Karpas-422 (cell line): ENCODE measurements around the gene USF3. TPM values are rescaled to one million over a fixed set of nuclear protein-coding genes. Genes with fewer than 3 reads are reported as not detected.

ENCODE experiments used
- DNase-seq: peaks from one replicate; pipeline ENCODE4 v3.0.0-alpha.2; 2015
- H2AFZ ChIP-seq: fragments of 200-600 bp; sonication (generic); 2 replicates; pipeline ENCODE4 v1.6.1; 2014; ENCODE audit warnings: antibody characterized with exemption, low read length, mixed read lengths
- H3K27ac ChIP-seq: fragments of 200-600 bp; sonication (generic); 2 replicates; pipeline ENCODE4 v1.5.1; 2014; ENCODE audit warnings: mild to moderate bottlenecking, low read length, moderate library complexity
- H3K27me3 ChIP-seq: fragments of 200-600 bp; sonication (generic); 2 replicates; pipeline ENCODE4 v1.6.1; 2014; ENCODE audit warnings: low read length, mixed read lengths
- H3K36me3 ChIP-seq: fragments of 200-600 bp; sonication (generic); 2 replicates; pipeline ENCODE4 v1.6.1; 2014; ENCODE audit warnings: low read length, mixed read lengths; ENCODE audit not compliant: insufficient read depth
- H3K4me1 ChIP-seq: fragments of 200-600 bp; sonication (generic); 2 replicates; pipeline ENCODE4 v1.6.1; 2014; ENCODE audit warnings: mild to moderate bottlenecking, low read length, mixed read lengths
- H3K4me2 ChIP-seq: fragments of 200-600 bp; sonication (generic); 2 replicates; pipeline ENCODE4 v1.6.1; 2014; ENCODE audit warnings: low read length, low read depth, mild to moderate bottlenecking; ENCODE audit not compliant: poor library complexity, severe bottlenecking
- H3K4me3 ChIP-seq: fragments of 200-600 bp; sonication (generic); 2 replicates; pipeline ENCODE4 v1.5.1; 2014; ENCODE audit warnings: mild to moderate bottlenecking, antibody characterized with exemption, low read length, mixed read lengths
- H3K79me2 ChIP-seq: fragments of 200-600 bp; sonication (generic); 2 replicates; pipeline ENCODE4 v1.6.1; 2014; ENCODE audit warnings: mild to moderate bottlenecking, low read length, mixed read lengths
- H3K9ac ChIP-seq: fragments of 200-600 bp; sonication (generic); 2 replicates; pipeline ENCODE4 v1.6.0; 2014; ENCODE audit warnings: low read length
- H3K9me2 ChIP-seq: fragments of 200-600 bp; sonication (generic), shearing (Covaris generic); replicated peaks from 2 replicates; pipeline ENCODE4 v1.6.0; 2014; ENCODE audit warnings: mild to moderate bottlenecking, low read length, moderate library complexity; ENCODE audit not compliant: insufficient read depth
- H3K9me3 ChIP-seq: fragments of 300-700, 200-600 bp; sonication (generic); 2 replicates; pipeline ENCODE4 v1.6.1; 2014; ENCODE audit warnings: low read length, mixed read lengths
- H4K20me1 ChIP-seq: fragments of 200-600 bp; sonication (generic); 2 replicates; pipeline ENCODE4 v1.6.1; 2014; ENCODE audit warnings: mild to moderate bottlenecking, antibody characterized with exemption, low read length, low read depth; ENCODE audit not compliant: insufficient read depth
- total RNA-seq: library from RNA; depleted of rRNA; stranded (reverse); fragments of >200 nt; shearing (Covaris generic); gene quantifications from 2 replicates; pipeline ENCODE4 v1.2.3, GENCODE V29; 2014; ENCODE audit warnings: low replicate concordance

The USF3 gene
- total RNA-seq, 1 experiment from 2014 or later = 32.2 TPM

DNA sequence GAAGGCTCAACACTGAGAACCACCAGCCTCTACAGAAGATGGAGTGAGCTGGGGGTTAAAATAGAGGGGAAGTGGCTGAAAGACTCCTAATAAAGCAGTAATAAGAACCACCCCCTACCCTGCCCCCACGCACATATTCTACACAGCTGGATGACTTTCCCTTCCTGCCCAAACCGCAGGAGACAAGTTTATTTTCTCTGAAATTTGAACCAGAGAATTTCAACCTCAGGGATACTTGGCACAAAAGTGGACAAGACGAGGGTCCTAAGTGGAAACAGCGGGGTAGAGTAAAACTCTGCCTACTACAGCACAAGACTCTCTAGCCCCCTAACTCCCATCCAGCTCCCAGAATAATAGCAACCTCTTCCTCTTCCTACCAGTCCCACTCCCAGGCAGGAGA, 28.4 kb downstream of the USF3 start:
- no peaks in the 10 kb centered on the region for H3K9me3 ChIP-seq
- H3K79me2 ChIP-seq = no peaks in the 10 kb centered on the region
- H3K4me1 ChIP-seq = no peaks in the 10 kb centered on the region
- no peaks in the 10 kb centered on the region for H4K20me1 ChIP-seq
- no peak overlapping the region for H3K27ac ChIP-seq
- no peak for DNase-seq
- H3K9me2 ChIP-seq = no peaks in the 10 kb centered on the region
- H2AFZ ChIP-seq = no peak overlapping the region
- H3K4me3 ChIP-seq = no peak overlapping the region
- no peak overlapping the region for H3K4me2 ChIP-seq
- no peak overlapping the region for H3K9ac ChIP-seq
- peaks cover 4% of the 10 kb centered on the region; the same call in 1 of the 2 replicates for H3K36me3 ChIP-seq
- H3K27me3 ChIP-seq = no peaks in the 10 kb centered on the region

- no peaks in the 10 kb centered on the region for H3K4me1 ChIP-seq
- no peak overlapping the region for H2AFZ ChIP-seq
Observed at GRCh38 chr3:113664523-113665094, 31.8 kb downstream of the USF3 start.

GRCh38 chr3:113663761-113664160, 32.7 kb downstream of the USF3 start:
- Histone ChIP-seq H4K20me1 (no peaks in the 10 kb centered on the region), H3K9me3 (no peaks in the 10 kb centered on the region), H3K4me3 (no peak overlapping the region), H3K4me2 (no peak overlapping the region), H3K27me3 (no peaks in the 10 kb centered on the region), H3K4me1 (no peaks in the 10 kb centered on the region), H3K9me2 (no peaks in the 10 kb centered on the region), H3K79me2 (no peaks in the 10 kb centered on the region), H3K27ac (no peak overlapping the region), H3K36me3 (peaks cover 14% of the 10 kb centered on the region; the same call in 1 of the 2 replicates), H2AFZ (no peak overlapping the region), H3K9ac (no peak overlapping the region)
- no peak for DNase-seq

More at GRCh38 chr3:113664523-113665094, 31.8 kb downstream of the USF3 start:
- Histone ChIP-seq H3K4me2 (no peak overlapping the region), H3K9ac (no peak overlapping the region), H3K79me2 (no peaks in the 10 kb centered on the region), H3K4me3 (no peak overlapping the region), H4K20me1 (no peaks in the 10 kb centered on the region), H3K9me2 (no peaks in the 10 kb centered on the region), H3K9me3 (no peaks in the 10 kb centered on the region), H3K36me3 (peaks cover 14% of the 10 kb centered on the region; the same call in 1 of the 2 replicates), H3K27me3 (no peaks in the 10 kb centered on the region), H3K27ac (no peak overlapping the region)
- DNase-seq = no peak

- no peak overlapping the region for H3K4me2 ChIP-seq
- H3K9ac ChIP-seq = no peak overlapping the region
- no peaks in the 10 kb centered on the region for H3K4me1 ChIP-seq
- no peaks in the 10 kb centered on the region for H3K9me3 ChIP-seq
- no peaks in the 10 kb centered on the region for H3K9me2 ChIP-seq
- DNase-seq = no peak
- no peak overlapping the region for H3K4me3 ChIP-seq
- H3K36me3 ChIP-seq = peaks cover 14% of the 10 kb centered on the region; the same call in 1 of the 2 replicates
- H3K27me3 ChIP-seq = no peaks in the 10 kb centered on the region
- H2AFZ ChIP-seq = no peak overlapping the region
- H3K27ac ChIP-seq = no peak overlapping the region
- H3K79me2 ChIP-seq = no peaks in the 10 kb centered on the region
- H4K20me1 ChIP-seq = no peaks in the 10 kb centered on the region
Observed at GRCh38 chr3:113663324-113663750, 33.1 kb downstream of the USF3 start.

- Histone ChIP-seq H2AFZ (no peak overlapping the region), H3K9ac (no peak overlapping the region), H4K20me1 (no peaks in the 10 kb centered on the region), H3K79me2 (no peaks in the 10 kb centered on the region), H3K9me3 (no peaks in the 10 kb centered on the region), H3K4me2 (no peak overlapping the region), H3K4me3 (no peak overlapping the region), H3K27me3 (no peaks in the 10 kb centered on the region), H3K4me1 (no peaks in the 10 kb centered on the region), H3K9me2 (no peaks in the 10 kb centered on the region), H3K36me3 (peaks cover 14% of the 10 kb centered on the region; the same call in 1 of the 2 replicates), H3K27ac (no peak overlapping the region)
- DNase-seq = no peak
Observed at GRCh38 chr3:113662824-113663223, 33.6 kb downstream of the USF3 start.

GRCh38 chr3:113660896-113661295, 35.5 kb downstream of the USF3 start:
- Histone ChIP-seq H3K9ac (no peak overlapping the region), H3K4me1 (no peaks in the 10 kb centered on the region), H3K4me3 (no peak overlapping the region), H3K36me3 (peaks cover 14% of the 10 kb centered on the region; the same call in 1 of the 2 replicates), H3K27ac (no peak overlapping the region), H2AFZ (no peak overlapping the region), H3K79me2 (no peaks in the 10 kb centered on the region), H3K27me3 (no peaks in the 10 kb centered on the region), H4K20me1 (no peaks in the 10 kb centered on the region), H3K9me3 (no peaks in the 10 kb centered on the region), H3K4me2 (no peak overlapping the region), H3K9me2 (no peaks in the 10 kb centered on the region)
- no peak for DNase-seq

- no peaks in the 10 kb centered on the region for H3K79me2 ChIP-seq
- H3K4me3 ChIP-seq = no peak overlapping the region
- H3K4me2 ChIP-seq = no peak overlapping the region
- H3K27ac ChIP-seq = no peak overlapping the region
- DNase-seq = no peak
- no peaks in the 10 kb centered on the region for H3K9me2 ChIP-seq
- H3K9ac ChIP-seq = no peak overlapping the region
- no peaks in the 10 kb centered on the region for H3K27me3 ChIP-seq
- no peaks in the 10 kb centered on the region for H3K4me1 ChIP-seq
- H3K36me3 ChIP-seq = peaks cover 14% of the 10 kb centered on the region; the same call in 1 of the 2 replicates
- no peaks in the 10 kb centered on the region for H3K9me3 ChIP-seq
- no peak overlapping the region for H2AFZ ChIP-seq
- H4K20me1 ChIP-seq = no peaks in the 10 kb centered on the region
Observed at GRCh38 chr3:113660458-113660857, 36.0 kb downstream of the USF3 start.

DNA sequence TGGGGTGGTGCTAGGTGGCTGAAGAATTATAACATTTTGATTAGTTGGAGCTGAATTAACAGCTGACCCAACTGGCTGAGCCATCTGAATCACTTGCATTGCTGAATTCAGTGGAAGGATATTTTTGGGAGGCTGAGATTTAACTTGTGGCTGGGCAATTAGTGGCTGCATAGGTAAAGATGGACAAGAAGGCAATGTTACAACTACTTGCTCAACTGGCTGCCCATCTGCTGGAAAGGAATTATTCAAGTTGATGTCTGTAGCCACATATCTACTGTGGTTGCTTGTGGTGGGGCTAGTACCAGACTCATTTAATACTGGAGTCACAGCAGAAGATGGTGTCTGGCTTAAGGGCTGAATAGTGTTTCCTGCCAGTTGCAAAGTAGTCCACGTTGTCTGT, 36.4 kb downstream of the USF3 start:
- no peak overlapping the region for H3K4me2 ChIP-seq
- H3K36me3 ChIP-seq = peaks cover 14% of the 10 kb centered on the region; the same call in 1 of the 2 replicates
- no peaks in the 10 kb centered on the region for H3K9me3 ChIP-seq
- H3K27me3 ChIP-seq = no peaks in the 10 kb centered on the region
- no peaks in the 10 kb centered on the region for H3K4me1 ChIP-seq
- no peak for DNase-seq
- H3K4me3 ChIP-seq = no peak overlapping the region
- H2AFZ ChIP-seq = no peak overlapping the region
- no peak overlapping the region for H3K9ac ChIP-seq
- H4K20me1 ChIP-seq = no peaks in the 10 kb centered on the region
- no peaks in the 10 kb centered on the region for H3K9me2 ChIP-seq
- no peaks in the 10 kb centered on the region for H3K79me2 ChIP-seq
- no peak overlapping the region for H3K27ac ChIP-seq
